Uterine smooth muscle cell (primary cell): ENCODE data around the gene NT5M. TPM values are rescaled to one million over a fixed set of nuclear protein-coding genes. Genes with fewer than 3 reads are reported as not detected.

Experiments
- total RNA-seq: library from RNA; depleted of rRNA; stranded (reverse); fragments of >200 nt; gene quantifications from 2 replicates; pipeline ENCODE4 v1.2.3, GENCODE V29; 2014

Gene NT5M
- 2.2 and 3.7 TPM in 2 replicates for total RNA-seq

GRCh38 chr17:17303010-17303846, at the start of gene NT5M:
Gene NT5M (plus strand): TSS chr17:17303373. CDS start chr17:17303551, 178 bp downstream.

GRCh38 chr17:17280613-17281549, 22.3 kb upstream of the NT5M start, which contains the start of gene COPS3:
Gene COPS3 (minus strand): TSS chr17:17281246. CDS start chr17:17281186, 60 bp downstream.

Other genes starting within 250 kb of the NT5M start
- 4.5 and 6.4 TPM in 2 replicates for gene PLD6, start 97.0 kb upstream of the NT5M start, total RNA-seq
- gene FLCN, start 66.2 kb upstream of the NT5M start, total RNA-seq = 81.0 and 98.0 TPM in 2 replicates
- gene COPS3, start 22.1 kb upstream of the NT5M start, total RNA-seq = 86.7 and 156 TPM in 2 replicates
- 16.2 and 17.3 TPM in 2 replicates for gene MED9, start 173.6 kb downstream of the NT5M start, total RNA-seq
- 2.0 TPM in 2 replicates for gene RASD1, start 193.0 kb downstream of the NT5M start, total RNA-seq